H9 (cell line): ENCODE results near the gene RGP1. TPM values are rescaled to one million over a fixed set of nuclear protein-coding genes. Genes with fewer than 3 reads are reported as not detected.

Source experiments
- DNase-seq: peaks from one replicate; pipeline ENCODE4 v3.0.0-alpha.2; 2017
- H2AFZ ChIP-seq: one replicate; pipeline ENCODE4 v1.6.1; 2013; ENCODE audit warnings: mild to moderate bottlenecking, low read length, control low read depth, moderate library complexity
- H2AK5ac ChIP-seq: 2 replicates; pipeline ENCODE4 v1.6.1; 2013; ENCODE audit warnings: low read length, control low read depth, mixed read lengths; ENCODE audit not compliant: insufficient read length
- H2BK120ac ChIP-seq: one replicate; pipeline ENCODE4 v1.6.1; 2013; ENCODE audit warnings: low read depth, mild to moderate bottlenecking, low read length, control low read depth, inconsistent platforms; ENCODE audit not compliant: poor library complexity, severe bottlenecking
- H2BK12ac ChIP-seq: 2 replicates; pipeline ENCODE4 v1.6.1; 2013; ENCODE audit warnings: low read length, control low read depth, mixed read lengths, low read depth; ENCODE audit not compliant: insufficient read length
- H2BK15ac ChIP-seq: 2 replicates; pipeline ENCODE4 v1.6.1; 2013; ENCODE audit warnings: low read depth, low read length, control low read depth
- H2BK20ac ChIP-seq: one replicate; pipeline ENCODE4 v1.6.1; 2013; ENCODE audit warnings: low read depth, mild to moderate bottlenecking, low read length, control low read depth, inconsistent platforms; ENCODE audit not compliant: poor library complexity, severe bottlenecking
- H2BK5ac ChIP-seq: 2 replicates; pipeline ENCODE4 v1.6.1; 2013; ENCODE audit warnings: low read length, control low read depth, mixed read lengths; ENCODE audit not compliant: insufficient read length
- H3K14ac ChIP-seq: 2 replicates; pipeline ENCODE4 v1.6.1; 2013; ENCODE audit warnings: low read length, control low read depth; ENCODE audit not compliant: insufficient read depth
- H3K18ac ChIP-seq: 2 replicates; pipeline ENCODE4 v1.6.1; 2013; ENCODE audit warnings: low read depth, mild to moderate bottlenecking, mixed read lengths, low read length, control low read depth; ENCODE audit not compliant: insufficient read length
- H3K23ac ChIP-seq: 2 replicates; pipeline ENCODE4 v1.6.1; 2013; ENCODE audit warnings: low read length, control low read depth, mixed read lengths, low read depth; ENCODE audit not compliant: insufficient read length
- H3K23me2 ChIP-seq: 2 replicates; pipeline ENCODE4 v1.6.1; 2013; ENCODE audit warnings: low read depth, mild to moderate bottlenecking, mixed read lengths, low read length, control low read depth; ENCODE audit not compliant: insufficient read length, poor library complexity, severe bottlenecking
- H3K27ac ChIP-seq: 2 replicates; pipeline ENCODE4 v1.5.1; 2013; ENCODE audit warnings: low read length, control low read depth, mixed read lengths, low read depth; ENCODE audit not compliant: insufficient read length
- H3K27me3 ChIP-seq: 2 replicates; pipeline ENCODE4 v1.6.1; 2013; ENCODE audit warnings: low read length, control low read depth, inconsistent platforms; ENCODE audit not compliant: insufficient read depth
- H3K4ac ChIP-seq: 2 replicates; pipeline ENCODE4 v1.6.1; 2013; ENCODE audit warnings: low read depth, mild to moderate bottlenecking, control low read depth, inconsistent platforms, low read length, moderate library complexity
- H3K4me1 ChIP-seq: 2 replicates; pipeline ENCODE4 v1.6.1; 2013; ENCODE audit warnings: low read length, control low read depth, inconsistent platforms; ENCODE audit not compliant: insufficient read depth
- H3K4me2 ChIP-seq: 2 replicates; pipeline ENCODE4 v1.6.1; 2013; ENCODE audit warnings: low read length, control low read depth, mixed read lengths; ENCODE audit not compliant: insufficient read length, insufficient read depth
- H3K56ac ChIP-seq: 2 replicates; pipeline ENCODE4 v1.6.1; 2013; ENCODE audit warnings: low read depth, mild to moderate bottlenecking, mixed read lengths, low read length, control low read depth; ENCODE audit not compliant: insufficient read length
- H3K79me1 ChIP-seq: 2 replicates; pipeline ENCODE4 v1.6.1; 2013; ENCODE audit warnings: low read depth, mild to moderate bottlenecking, moderate library complexity, low read length, control low read depth, inconsistent platforms; ENCODE audit not compliant: insufficient read depth, poor library complexity, severe bottlenecking
- H3K79me2 ChIP-seq: 2 replicates; pipeline ENCODE4 v1.6.1; 2013; ENCODE audit warnings: low read length, control low read depth, inconsistent platforms; ENCODE audit not compliant: insufficient read depth
- H3K9ac ChIP-seq: 2 replicates; pipeline ENCODE4 v1.6.1; 2013; ENCODE audit warnings: low read length, control low read depth, mixed read lengths; ENCODE audit not compliant: insufficient read length; ENCODE audit errors: extremely low read depth
- H3K9me3 ChIP-seq: one replicate; pipeline ENCODE4 v1.6.1; 2013; ENCODE audit warnings: low read depth, low read length, inconsistent platforms; ENCODE audit not compliant: control insufficient read depth
- H3T11ph ChIP-seq: one replicate; pipeline ENCODE4 v1.6.1; 2013; ENCODE audit warnings: mild to moderate bottlenecking, low read length, control low read depth, inconsistent platforms
- H4K20me1 ChIP-seq: one replicate; pipeline ENCODE4 v1.6.1; 2013; ENCODE audit not compliant: control insufficient read depth, insufficient read length, insufficient read depth
- H4K5ac ChIP-seq: 2 replicates; pipeline ENCODE4 v1.6.1; 2013; ENCODE audit warnings: low read depth, mild to moderate bottlenecking, mixed read lengths, low read length, control low read depth; ENCODE audit not compliant: insufficient read length
- H4K8ac ChIP-seq: replicated peaks from 2 replicates; pipeline ENCODE4 v1.6.1; 2013; ENCODE audit warnings: low read length, control low read depth, mixed read lengths, low read depth; ENCODE audit not compliant: insufficient read length
- H4K91ac ChIP-seq: 2 replicates; pipeline ENCODE4 v1.6.1; 2013; ENCODE audit warnings: low read depth, mild to moderate bottlenecking, moderate library complexity, mixed read lengths, low read length, control low read depth; ENCODE audit not compliant: insufficient read length
- H3K27ac Mint-ChIP-seq, 3 experiments: 2 replicates in 2 of 3; 3 replicates in 1 of 3; pipeline ENCODE4 v1.8.0; 2020 to 2021; ENCODE audit warnings: mixed read lengths in 3 of 3, mild to moderate bottlenecking in 1 of 3, moderate library complexity in 1 of 3
- H3K27me3 Mint-ChIP-seq: 2 replicates; pipeline ENCODE4 v1.8.0; 2021; ENCODE audit warnings: low read depth, mild to moderate bottlenecking, moderate library complexity, mixed read lengths
- H3K36me3 Mint-ChIP-seq, 3 experiments: 2 replicates in 2 of 3; 3 replicates in 1 of 3; pipeline ENCODE4 v1.8.0; 2020 to 2021; ENCODE audit warnings: low read depth in 3 of 3, mixed read lengths in 3 of 3; ENCODE audit not compliant: insufficient read depth in 1 of 3
- H3K4me1 Mint-ChIP-seq, 2 experiments: 2 replicates each; pipeline ENCODE4 v1.8.0; 2020; ENCODE audit warnings: mixed read lengths in 2 of 2
- H3K4me3 Mint-ChIP-seq, 2 experiments: 2 replicates in 1 of 2; 3 replicates in 1 of 2; pipeline ENCODE4 v1.8.0; 2020 to 2021; ENCODE audit warnings: mild to moderate bottlenecking in 2 of 2, mixed read lengths in 2 of 2, moderate library complexity in 1 of 2
- H3K9me3 Mint-ChIP-seq, 2 experiments: 2 replicates in 1 of 2; 3 replicates in 1 of 2; pipeline ENCODE4 v1.8.0; 2020; ENCODE audit warnings: mild to moderate bottlenecking in 2 of 2, mixed read lengths in 2 of 2, moderate library complexity in 1 of 2
- CTCF ChIP-seq: fragments of 200-600 bp; sonication (generic); conservative IDR thresholded peaks from 3 replicates; pipeline ENCODE4 v1.8.0; 2021; ENCODE audit warnings: antibody characterized with exemption, mild to moderate bottlenecking
- WGBS: extraction: QIAGEN DNeasy Blood & Tissue Kit; methylation state at CpG from one replicate; pipeline ENCODE4 v1.1.7; 2013; ENCODE audit warnings: missing lambda C conversion rate, low lambda C conversion rate, mixed read lengths; ENCODE audit not compliant: insufficient read length; ENCODE audit errors: extremely low coverage; 5-methylcytosine and 5-hydroxymethylcytosine counted together
- microRNA-seq: library from miRNA; unstranded; fragments of <30 nt; microRNA quantifications from one replicate; pipeline ENCODE4, GENCODE V29; 2020; ENCODE audit warnings: borderline microRNAs expressed
- total RNA-seq: library from RNA; stranded (reverse); gene quantifications from 2 replicates; pipeline ENCODE4 v1.2.1, GENCODE V29; 2021

Gene RGP1
- total RNA-seq, 1 experiment from 2014 or later: 25.7 TPM

GRCh38 chr9:35806101-35806500, 57.0 kb downstream of the RGP1 start:
- H3K79me1 ChIP-seq: no peaks in the 10 kb centered on the region
- no peaks in the 10 kb centered on the region for H3K23me2 ChIP-seq
- H3K56ac ChIP-seq: no peak overlapping the region
- H3K27ac ChIP-seq: no peak overlapping the region
- no peak overlapping the region for H3K23ac ChIP-seq
- no peak overlapping the region for H2BK120ac ChIP-seq
- H3K14ac ChIP-seq: no peak overlapping the region
- DNase-seq: no peak
- no peak overlapping the region for H2BK12ac ChIP-seq
- no peaks in the 10 kb centered on the region for H3K9me3 ChIP-seq
- H2BK5ac ChIP-seq: no peak overlapping the region
- H3K18ac ChIP-seq: no peak overlapping the region
- no peak overlapping the region for H3T11ph ChIP-seq
- Mint-ChIP-seq H3K4me3 (no peak overlapping the region; a peak in 1 of 5 replicates), H3K4me1 (no peaks in the 10 kb centered on the region), H3K27ac (no peak overlapping the region; a peak in 1 of 7 replicates), H3K36me3 (peaks cover 7 to 35% (median 15%) of the 10 kb centered on the region in 3 experiments; a peak in 6 of 7 replicates), H3K9me3 (no peaks in the 10 kb centered on the region), H3K27me3 (no peaks in the 10 kb centered on the region; the same call in 1 of the 2 replicates)
- H2BK15ac ChIP-seq: no peak overlapping the region
- no peak overlapping the region for H3K4ac ChIP-seq
- H3K9ac ChIP-seq: no peak overlapping the region
- H2AFZ ChIP-seq: no peak overlapping the region
- WGBS: no CpG with 5 or more reads among the region's 8 CpGs
- H3K79me2 ChIP-seq: no peaks in the 10 kb centered on the region
- no peak overlapping the region for H2AK5ac ChIP-seq
- no peaks in the 10 kb centered on the region for H3K27me3 ChIP-seq
- H4K5ac ChIP-seq: no peak overlapping the region
- H2BK20ac ChIP-seq: no peak overlapping the region
- no peaks in the 10 kb centered on the region for H4K20me1 ChIP-seq
- H3K4me1 ChIP-seq: no peaks in the 10 kb centered on the region
- H4K91ac ChIP-seq: no peak overlapping the region
- no peak overlapping the region for H3K4me2 ChIP-seq
- no peak for TF ChIP-seq CTCF
- no peak overlapping the region for H4K8ac ChIP-seq

Small RNA genes within 50 kb of the gene (microRNA-seq; reads per million reads assigned to microRNA genes)
- not detected for gene MIR6852
- not detected for gene MIR6853

Other genes with a start within 250 kb of the RGP1 start
- 28.1 and 28.6 TPM in 2 replicates for gene TESK1, start 144.0 kb upstream of the RGP1 start, total RNA-seq
- gene CD72, start 130.9 kb upstream of the RGP1 start, total RNA-seq: 3.3 and 3.9 TPM in 2 replicates
- 1.3 and 1.6 TPM in 2 replicates for gene SIT1, start 98.4 kb upstream of the RGP1 start, total RNA-seq
- gene RMRP, start 91.3 kb upstream of the RGP1 start, total RNA-seq: 18,417 and 20,652 TPM in 2 replicates
- gene CCDC107, start 91.0 kb upstream of the RGP1 start, total RNA-seq: 11.3 and 12.0 TPM in 2 replicates
- 21.6 and 24.4 TPM in 2 replicates for gene ARHGEF39, start 84.1 kb upstream of the RGP1 start, total RNA-seq
- 0.94 and 1.9 TPM in 2 replicates for gene CA9, start 75.4 kb upstream of the RGP1 start, total RNA-seq
- 221 and 225 TPM in 2 replicates for gene TPM2, start 59.4 kb upstream of the RGP1 start, total RNA-seq
- 102 and 103 TPM in 2 replicates for gene TLN1, start 17.1 kb upstream of the RGP1 start, total RNA-seq
- gene CREB3, start 16.6 kb upstream of the RGP1 start, total RNA-seq: 26.9 and 27.3 TPM in 2 replicates
- gene GBA2, start 59 bp upstream of the RGP1 start, total RNA-seq: 90.7 and 103 TPM in 2 replicates
- 0.83 and 0.97 TPM in 2 replicates for gene MSMP, start 5.0 kb downstream of the RGP1 start, total RNA-seq
- gene NPR2, start 42.3 kb downstream of the RGP1 start, total RNA-seq: 12.2 and 12.5 TPM in 2 replicates
- 0.46 and 0.50 TPM in 2 replicates for gene SPAG8, start 63.0 kb downstream of the RGP1 start, total RNA-seq
- gene HINT2, start 65.8 kb downstream of the RGP1 start, total RNA-seq: 30.9 and 35.9 TPM in 2 replicates
- gene FAM221B, start 79.4 kb downstream of the RGP1 start, total RNA-seq: not detected in 2 replicates
- 7.9 and 9.3 TPM in 2 replicates for gene TMEM8B, start 79.9 kb downstream of the RGP1 start, total RNA-seq
- gene OR13J1, start 121.1 kb downstream of the RGP1 start, total RNA-seq: not detected in 2 replicates
- not detected in 2 replicates for gene HRCT1, start 156.9 kb downstream of the RGP1 start, total RNA-seq
- 0.26 TPM in 1 of 2 replicates, not detected in the other for gene SPAAR, start 160.2 kb downstream of the RGP1 start, total RNA-seq
- not detected in 2 replicates for gene OR2S2, start 208.9 kb downstream of the RGP1 start, total RNA-seq